GM12878 (cell line): ENCODE data around the gene CDC7. TPM values are rescaled to one million over a fixed set of nuclear protein-coding genes. Genes with fewer than 3 reads are reported as not detected.

Experiments used
- ATAC-seq: fragments of 200-7000 bp; cut with Tn5 transposase; 3 replicates; pipeline ENCODE4 v1.9.1; 2020; ENCODE audit warnings: mild to moderate bottlenecking, moderate library complexity
- BruUV-seq: library from RNA; stranded (reverse); fragments of 400-500 nt; replicated peaks from 2 replicates; lab custom pipeline; 2021; lab: Mats Ljungman, UMichigan
- CTCF ChIA-PET: fragments of 300-600 bp; sonication (Branson Sonifier 250); formaldehyde crosslinking; extraction: SDS; loops from one replicate; lab custom pipeline; 2021; ENCODE audit warnings: inconsistent platforms; lab: Yijun Ruan, JAX
- POLR2A ChIA-PET: fragments of 350-600 bp; formaldehyde crosslinking; extraction: SDS; loops from one replicate; lab custom pipeline; 2021; ENCODE audit warnings: inconsistent platforms; lab: Charles Lee
- RAD21 ChIA-PET: fragments of 300-600 bp; sonication (Branson Sonifier 250); formaldehyde crosslinking; loops from one replicate; lab custom pipeline; 2023; ENCODE audit warnings: antibody characterized with exemption; ENCODE audit not compliant: unreplicated experiment; lab: Charles Lee
- SMC1A ChIA-PET: fragments of 300-600 bp; sonication (Branson Sonifier 250); formaldehyde crosslinking; loops from one replicate; lab custom pipeline; 2023; ENCODE audit not compliant: unreplicated experiment, uncharacterized antibody; lab: Charles Lee
- DNase-seq: peaks from one replicate; pipeline ENCODE4 v3.0.0-alpha.2; 2011; ENCODE audit warnings: low read depth, low spot score
- FAIRE-seq: peaks from 3 replicates; lab custom pipeline; 2011; peaks lifted over from hg19 to GRCh38; lab: Jason Lieb, UNC
- H2AFZ ChIP-seq: 2 replicates; pipeline ENCODE4 v1.6.0; 2011; ENCODE audit warnings: low read depth, low read length, control low read depth; ENCODE audit not compliant: control insufficient read depth
- H3K27ac ChIP-seq: 2 replicates; pipeline ENCODE4 v1.5.1; 2011; ENCODE audit warnings: control low read depth; ENCODE audit not compliant: control insufficient read depth, insufficient read depth
- H3K27me3 ChIP-seq, 2 experiments: replicated peaks in 1 of 2; 2 replicates each; pipeline versions ENCODE4 v1.6.0 to v1.6.1; 2011; ENCODE audit warnings: low read length in 1 of 2; ENCODE audit not compliant: control insufficient read depth in 2 of 2, insufficient read depth in 2 of 2
- H3K36me3 ChIP-seq, 2 experiments: 2 replicates each; pipeline ENCODE4 v1.5.1; 2011; ENCODE audit warnings: low read length in 1 of 2; ENCODE audit not compliant: control insufficient read depth in 2 of 2, insufficient read depth in 2 of 2
- H3K4me1 ChIP-seq: 2 replicates; pipeline ENCODE4 v1.6.1; 2011; ENCODE audit warnings: mild to moderate bottlenecking, low read length, moderate library complexity, mixed read lengths; ENCODE audit not compliant: control insufficient read depth, insufficient read depth
- H3K4me2 ChIP-seq: 2 replicates; pipeline ENCODE4 v1.6.0; 2011; ENCODE audit warnings: control low read depth; ENCODE audit not compliant: control insufficient read depth, insufficient read depth
- H3K4me3 ChIP-seq: fragments of 200-600 bp; sonication (generic); 2 replicates; pipeline ENCODE4 v1.5.1; 2016
- H3K79me2 ChIP-seq: 2 replicates; pipeline ENCODE4 v1.6.0; 2011; ENCODE audit warnings: low read length; ENCODE audit not compliant: control insufficient read depth, insufficient read depth
- H3K9ac ChIP-seq: 2 replicates; pipeline ENCODE4 v1.8.0; 2011; ENCODE audit warnings: low read length, control low read depth, mixed read lengths; ENCODE audit not compliant: control insufficient read depth, insufficient read depth
- H3K9me3 ChIP-seq: replicated peaks from 3 replicates; pipeline ENCODE4 v1.5.1; 2011; ENCODE audit warnings: mild to moderate bottlenecking, low read length; ENCODE audit not compliant: control insufficient read depth, insufficient read depth
- H4K20me1 ChIP-seq: 2 replicates; pipeline ENCODE4 v1.6.0; 2011; ENCODE audit not compliant: control insufficient read depth, insufficient read depth
- BACH1 ChIP-seq: fragments of 450-650 bp; IDR thresholded peaks from 2 replicates; pipeline ENCODE4 v1.6.1; 2017; ENCODE audit warnings: mild to moderate bottlenecking, borderline replicate concordance
- CBX5 ChIP-seq: sonication (generic); IDR thresholded peaks from 2 replicates; pipeline ENCODE4 v1.6.1; 2016; ENCODE audit warnings: low read depth, moderate library complexity, mild to moderate bottlenecking, inconsistent platforms
- DPF2 ChIP-seq: fragments of 450-650 bp; IDR thresholded peaks from 2 replicates; pipeline ENCODE4 v1.6.1; 2017; ENCODE audit warnings: mild to moderate bottlenecking
- RUNX3 ChIP-seq: IDR thresholded peaks from 2 replicates; pipeline ENCODE4 v1.6.1; 2012; ENCODE audit warnings: low read length, inconsistent platforms
- WGBS: methylation state at CpG from one replicate; pipeline ENCODE4 v1.1.6; 2016; ENCODE audit warnings: low lambda C conversion rate; ENCODE audit not compliant: insufficient replicate concordance, insufficient coverage; ENCODE audit errors: missing lambda C conversion rate; 5-methylcytosine and 5-hydroxymethylcytosine counted together
- in situ Hi-C: fragments of 300-500 bp; cut with MboI; formaldehyde crosslinking; loops from 9 replicates; pipeline ENCODE4 v1.14.3; 2018; ENCODE audit warnings: mixed read lengths
- intact Hi-C: fragments of 100-400 bp; cut with micrococcal nuclease; formaldehyde crosslinking; loops from one replicate; pipeline ENCODE4 v1.14.2; 2022; ENCODE audit not compliant: unreplicated experiment
- polyA plus RNA-seq, 11 experiments: library from polyadenylated mRNA; depleted of rRNA in 4 of 11; unstranded in 6 of 11; stranded (reverse) in 5 of 11; fragments of >200 nt; fragmentation: Nextera tagmentation in 4 of 11; fragmentation: Illumina TruSeq in 1 of 11; extraction: Ambion mirVana in 4 of 11; extraction: Trizol in 1 of 11; gene quantifications; 1 replicate in 1 of 11; 2 replicates in 10 of 11; pipeline versions ENCODE4 v1.2.1 to v1.2.3, GENCODE V29; 2011 to 2016; ENCODE audit warnings: inconsistent platforms in 2 of 11, missing spikeins in 2 of 11, low read depth in 1 of 11
- total RNA-seq, 4 experiments: library from RNA; depleted of rRNA in 3 of 4; stranded (reverse); fragments of >200 nt in 3 of 4; fragmentation: Illumina TruSeq in 1 of 4; extraction: Trizol in 1 of 4; gene quantifications; 2 replicates each; pipeline versions ENCODE4 v1.2.1 to v1.2.3, GENCODE V29; 2013 to 2021

CDC7 gene
- total and polyA plus RNA-seq, 10 of the 15 experiments (the other 5 are each of a cell fraction or from before 2014, with no cell fraction given) = 14.9 to 37.8 (median 26.0) TPM

GRCh38 chr1:91501523-91501851 lies 836 bp downstream of the CDC7 start:
- in situ Hi-C loops (loop anchor here (25.0 kb wide), 2 partner anchors 386 to 1111 kb away; partner anchors contain the start of gene TGFBR3), intact Hi-C loops (loop anchor here (2.0 to 10.0 kb wide), 5 partner anchors 211 to 793 kb away; partner anchors contain the start of genes GLMN, RPAP2 and TGFBR3)
- Histone ChIP-seq H3K4me3 (peak overlapping the region; percentile 92), H3K4me2 (peak overlapping the region; percentile 97), H3K4me1 (peaks cover 2% of the 10 kb centered on the region; the same call in 1 of the 2 replicates), H3K36me3 (no peaks in the 10 kb centered on the region), H2AFZ (peak overlapping the region; percentile 100), H3K9ac (peak overlapping the region; percentile 90), H4K20me1 (no peaks in the 10 kb centered on the region), H3K27me3 (no peaks in the 10 kb centered on the region), H3K9me3 (no peaks in the 10 kb centered on the region), H3K79me2 (peaks cover 46% of the 10 kb centered on the region), H3K27ac (peak overlapping the region; percentile 96)
- no peak for FAIRE-seq
- no peak for DNase-seq
- under 1% methylated on average over 9 of the region's 9 CpGs for WGBS
- POLR2A ChIA-PET = interaction anchor here (0.6 to 1.3 kb wide), 2 partner anchors 12 to 225 kb away, joined by 3 read pairs; no protein-coding TSS in a partner anchor
- peak; percentile 29 for ATAC-seq
- no TSS peak for BruUV-seq
- CTCF ChIA-PET = interaction anchor here (1.0 to 6.7 kb wide), 4 partner anchors 12 to 425 kb away, joined by 3 to 59 read pairs (median 6); no protein-coding TSS in a partner anchor
- SMC1A ChIA-PET = interaction anchor here (1.4 to 2.2 kb wide), 5 partner anchors 10 to 793 kb away, joined by 3 to 10 read pairs (median 4); no protein-coding TSS in a partner anchor
- 0 out of 2 replicates have a peak, but pooled peaks have one; percentile 0 for TF ChIP-seq CBX5
- TF ChIP-seq DPF2 = 0 out of 2 replicates have a peak, but pooled peaks have one; percentile 1
- TF ChIP-seq RUNX3 = 0 out of 2 replicates have a peak, but pooled peaks have one; percentile 0
- TF ChIP-seq BACH1 = no peak
- RAD21 ChIA-PET = interaction anchor here (1.0 to 4.7 kb wide), 4 partner anchors 11 to 382 kb away, joined by 3 to 27 read pairs (median 3); no protein-coding TSS in a partner anchor
